NCI-H345 treated with DMSO at 0.1 percent for 48 hours (cell line): ENCODE measurements around the gene HSPA4.

Source experiments
- DNase-seq: peaks from one replicate; lab custom pipeline; 2025; ENCODE audit not compliant: unreplicated experiment; lab: John Stamatoyannopoulos, UW

The HSPA4 gene

GRCh38 chr5:133154274-133155075 is 102.7 kb downstream of the HSPA4 start:
- DNase-seq, result no peak

DNA sequence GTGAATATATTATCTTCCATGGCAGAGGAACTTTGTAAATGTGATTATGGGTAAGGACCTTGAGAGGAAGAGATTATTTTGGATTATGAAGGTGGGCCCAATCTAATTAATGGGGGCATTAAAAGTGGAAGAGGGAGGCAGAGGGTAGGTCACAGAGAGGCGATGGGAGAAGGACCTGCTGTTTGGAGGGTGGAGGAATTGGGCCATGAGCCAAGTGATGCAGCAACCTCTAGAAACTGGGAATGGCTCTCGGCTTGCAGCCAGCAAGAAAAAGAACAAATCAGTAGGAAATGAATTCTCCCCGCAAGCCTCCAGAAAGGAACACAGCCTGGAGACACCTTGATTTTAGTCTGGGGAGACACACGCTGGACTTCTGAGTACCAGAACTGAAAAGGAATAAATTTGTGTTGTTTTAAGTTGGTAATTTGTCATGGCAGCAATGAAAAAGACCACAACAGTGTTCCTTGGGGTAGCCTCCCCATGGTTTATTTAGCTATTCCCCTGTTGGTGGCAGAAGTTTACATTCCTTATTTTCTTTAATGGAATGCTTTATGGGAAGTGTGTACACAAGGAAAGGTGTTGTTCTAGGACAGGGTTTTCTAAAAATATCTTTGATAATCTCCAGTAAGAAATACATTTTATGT is 103.6 kb downstream of the HSPA4 start:
- no peak for DNase-seq
